CD4-positive, alpha-beta T cell treated with Interleukin-15 for 1 hour (primary cell): ENCODE measurements around the gene GINS3.

Experiments
- DNase-seq: peaks from one replicate; pipeline ENCODE4 v3.0.0-alpha.2; 2020

Gene GINS3

DNA sequence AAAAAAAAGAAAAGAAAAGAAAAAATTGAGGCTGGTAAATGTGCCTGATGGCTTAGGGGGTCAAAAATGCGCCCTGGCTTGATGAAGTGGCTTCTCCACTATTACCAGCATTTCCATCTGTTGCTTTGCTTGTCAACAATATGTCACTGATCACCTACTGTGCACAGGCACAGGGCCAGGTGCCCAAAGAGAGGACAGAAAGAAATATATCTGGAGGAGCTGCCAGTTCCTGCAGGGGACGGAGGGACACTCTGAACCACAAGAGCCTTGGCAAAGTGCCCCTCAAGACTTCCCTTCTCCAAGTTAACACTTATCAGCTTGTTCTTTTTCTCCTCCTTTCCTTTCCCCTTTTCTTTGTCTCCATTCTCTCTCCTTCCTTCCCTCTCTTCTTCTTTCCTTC, 34.7 kb downstream of the GINS3 start:
- no peak for DNase-seq

GRCh38 chr16:58428621-58429542, 36.6 kb downstream of the GINS3 start:
- no peak for DNase-seq

GRCh38 chr16:58430718-58431117, 38.4 kb downstream of the GINS3 start:
- no peak for DNase-seq

DNA sequence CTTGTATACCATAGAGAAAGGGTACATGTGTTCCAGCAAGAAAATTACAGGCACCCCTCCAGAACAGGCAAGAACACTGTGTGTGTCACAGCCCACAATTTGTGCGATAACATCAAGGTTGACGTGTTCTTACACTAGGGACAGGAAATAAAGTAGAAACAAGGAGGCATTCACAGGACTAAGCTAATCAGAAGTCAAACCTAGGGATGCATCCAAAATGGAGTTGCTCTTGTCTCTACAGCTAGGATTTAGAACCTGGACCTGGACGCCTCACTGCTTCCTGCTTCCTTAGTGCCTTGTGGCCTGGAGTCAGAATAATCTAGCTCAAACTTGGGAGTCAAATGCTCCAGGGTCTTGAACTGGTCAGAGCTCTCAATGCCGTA, 41.3 kb downstream of the GINS3 start:
- DNase-seq, result no peak

GRCh38 chr16:58435779-58436178, 43.5 kb downstream of the GINS3 start:
- no peak for DNase-seq

DNA sequence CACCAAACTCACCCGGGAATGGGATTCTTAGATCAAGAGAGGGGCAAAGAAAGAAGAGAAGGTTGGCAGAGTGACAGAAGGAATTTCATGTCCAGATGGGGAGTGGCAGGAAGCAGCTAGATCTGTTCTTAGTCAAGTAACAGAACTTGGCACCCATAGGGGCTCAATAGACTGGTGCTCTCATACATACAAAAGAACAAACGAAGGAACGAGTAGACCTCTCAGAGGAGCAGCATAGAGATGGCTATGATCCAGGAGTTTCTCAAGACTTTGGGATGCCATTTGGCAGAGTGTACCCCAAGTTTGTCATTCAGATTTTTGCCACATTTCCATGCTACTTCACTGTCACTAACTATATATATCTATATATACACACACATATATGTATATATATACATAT, 47.9 kb downstream of the GINS3 start:
- no peak for DNase-seq

DNA sequence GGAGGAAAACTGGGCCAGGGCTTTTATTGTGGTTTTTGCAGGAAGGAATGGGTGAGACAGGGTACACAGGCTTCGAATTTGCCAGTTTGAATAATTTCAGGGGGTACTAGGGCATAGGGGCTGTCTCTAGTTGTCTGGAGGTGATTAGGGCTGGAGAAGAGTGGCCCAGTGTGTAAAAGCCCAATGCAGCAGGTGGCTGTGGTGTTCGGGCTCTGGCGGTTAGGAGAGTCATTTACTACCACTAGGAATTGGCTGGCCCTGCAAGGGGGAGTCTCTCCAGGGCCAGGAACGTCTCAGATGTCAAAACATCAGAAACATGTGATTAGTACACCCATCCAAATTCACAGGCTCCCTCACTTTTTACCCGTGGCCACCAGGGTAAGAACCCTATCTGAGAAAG, 50.3 kb downstream of the GINS3 start:
- no peak for DNase-seq

DNA sequence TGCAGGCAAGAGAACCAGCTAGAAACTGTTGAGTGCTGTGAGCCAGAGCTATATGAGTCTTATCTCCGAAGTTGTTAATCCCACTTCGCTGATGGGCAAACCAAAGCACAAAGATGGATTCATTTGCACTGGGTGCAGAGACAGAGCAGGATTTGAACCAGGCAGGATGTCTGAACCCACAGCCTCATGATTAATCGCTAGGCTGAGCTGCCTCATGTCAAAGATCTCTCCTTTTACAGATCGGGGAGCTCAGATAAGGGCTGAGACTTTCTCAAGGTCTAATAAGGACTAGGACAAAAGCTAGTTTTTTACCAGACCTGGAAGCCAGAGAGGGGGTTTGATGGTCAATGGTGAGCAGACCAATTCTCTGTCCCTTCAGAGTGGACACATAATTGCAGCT, 51.5 kb downstream of the GINS3 start:
- no peak for DNase-seq

GRCh38 chr16:58444265-58444664, 52.0 kb downstream of the GINS3 start:
- DNase-seq, result no peak

DNA sequence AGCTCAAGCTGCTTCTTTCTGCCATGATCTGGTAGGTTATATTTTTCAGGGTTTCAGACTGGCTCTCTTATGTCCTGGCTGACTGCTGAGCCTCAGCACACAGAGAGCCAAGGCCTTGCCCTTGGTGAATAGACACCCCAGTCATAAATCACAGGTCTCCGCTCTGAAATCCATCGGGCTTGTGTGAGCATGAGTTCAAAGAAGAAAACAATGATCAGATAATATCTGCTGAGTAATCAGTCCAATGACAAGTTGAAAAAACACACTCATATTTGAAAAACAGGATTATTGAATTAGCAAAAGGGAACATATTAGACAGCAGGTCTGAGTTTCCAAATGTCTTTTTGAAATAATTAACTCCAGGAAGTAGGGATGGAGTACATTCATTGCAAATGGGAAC, 56.6 kb downstream of the GINS3 start:
- no peak for DNase-seq

- DNase-seq, result no peak
Observed at GRCh38 chr16:58449306-58449705, 57.0 kb downstream of the GINS3 start.

DNA sequence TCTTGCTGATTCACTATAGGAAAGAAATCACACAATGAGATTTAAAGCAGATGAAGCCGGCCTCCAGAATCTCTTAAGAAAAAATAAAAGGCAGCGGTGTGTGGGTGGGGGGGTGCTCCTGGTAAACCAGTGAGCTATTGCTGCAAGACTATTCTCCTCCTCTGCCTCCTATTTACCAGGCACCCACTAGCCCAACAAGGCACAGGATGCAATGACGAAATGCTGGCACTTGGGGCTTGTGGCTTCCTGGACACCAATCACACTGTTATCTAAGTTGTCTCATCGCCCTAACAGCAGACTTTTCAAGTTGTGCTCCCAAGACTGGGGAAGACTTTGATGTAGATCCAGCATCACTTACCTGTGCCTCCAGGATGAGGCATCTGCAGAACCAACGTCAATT, 57.5 kb downstream of the GINS3 start:
- no peak for DNase-seq

DNA sequence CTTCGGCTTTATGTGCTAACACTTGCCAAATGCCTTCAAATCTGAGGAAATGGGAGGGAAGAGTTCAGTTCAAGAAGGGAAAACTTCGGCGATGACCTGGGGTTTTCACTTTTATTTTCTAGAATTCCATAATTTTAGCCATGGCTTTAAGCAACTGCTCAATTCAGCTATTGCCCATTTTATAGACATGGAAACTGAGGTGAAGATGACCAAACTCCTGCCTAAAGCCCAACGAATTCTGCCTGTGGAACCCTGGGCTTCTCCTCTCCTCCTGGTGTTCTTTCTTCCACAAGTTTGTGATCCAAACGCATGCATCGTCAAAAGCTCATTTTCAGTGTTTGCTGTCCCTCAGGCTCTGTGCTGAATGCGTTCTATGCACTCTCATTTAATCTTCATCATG, 58.3 kb downstream of the GINS3 start:
- DNase-seq, result no peak

DNA sequence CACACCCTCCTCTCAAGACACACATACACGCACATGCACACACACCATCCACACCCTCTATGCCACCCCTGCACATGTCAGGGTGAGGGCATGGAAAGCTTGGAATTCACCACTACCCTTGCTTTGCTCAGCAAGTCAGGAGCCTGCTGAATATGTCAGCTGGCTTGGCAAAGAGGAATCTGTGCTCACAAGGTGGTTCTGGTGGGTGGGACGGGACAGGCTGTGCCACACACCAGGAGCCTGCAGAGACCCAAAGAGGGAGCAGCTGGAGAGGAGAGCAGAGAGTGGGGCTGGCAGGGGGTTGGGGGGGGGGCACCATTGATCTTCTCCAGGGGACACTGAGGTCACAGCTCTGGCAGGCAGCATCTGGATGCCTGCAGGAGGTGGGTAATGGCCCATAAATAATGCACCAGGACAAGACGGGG, 59.0 kb downstream of the GINS3 start:
- DNase-seq, result no peak

DNA sequence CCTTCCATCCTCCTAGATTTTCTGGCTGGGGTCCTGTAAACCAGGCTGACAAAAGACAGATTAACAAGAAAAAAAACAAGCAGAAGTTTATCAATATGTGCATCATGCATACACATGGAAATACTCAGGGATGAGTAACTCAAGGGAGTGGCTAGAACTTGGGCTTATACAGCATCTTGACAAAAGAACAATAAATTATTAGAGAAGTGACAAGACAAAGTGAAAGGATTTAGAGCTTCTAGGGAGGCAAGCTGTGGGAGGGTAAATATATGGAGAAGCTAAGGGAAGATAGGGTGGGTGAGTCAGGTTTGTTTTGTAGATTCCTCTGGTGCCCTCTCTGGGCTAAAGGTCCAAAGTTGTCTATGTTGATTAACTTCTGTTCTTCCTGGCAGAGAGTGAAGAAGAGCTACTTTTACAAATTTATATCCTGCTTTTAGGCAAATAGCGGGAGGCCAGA, 59.7 kb downstream of the GINS3 start:
- no peak for DNase-seq

GRCh38 chr16:58452640-58453039, 60.4 kb downstream of the GINS3 start:
- no peak for DNase-seq

GRCh38 chr16:58454178-58454577, 61.9 kb downstream of the GINS3 start:
- DNase-seq, result no peak

DNA sequence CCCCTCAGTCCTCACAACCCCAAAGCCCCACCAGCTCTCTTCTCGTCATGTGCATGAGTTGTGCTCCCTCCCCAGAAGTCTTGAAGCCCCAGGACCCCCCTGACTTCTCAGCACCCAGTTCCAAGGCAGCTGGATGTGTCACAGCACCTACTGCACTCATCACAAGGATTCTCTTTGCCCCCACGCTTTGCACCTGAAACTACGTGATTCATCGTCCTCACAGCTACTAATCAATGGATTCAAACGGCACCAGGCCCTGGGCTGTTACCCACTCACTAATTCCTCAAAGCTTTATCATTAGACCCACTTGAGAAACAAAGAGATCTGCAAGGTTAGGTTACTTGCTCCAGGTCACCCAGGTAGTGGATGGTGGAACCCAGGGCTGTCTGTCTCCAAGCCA, 62.6 kb downstream of the GINS3 start:
- DNase-seq, result no peak
